Smooth muscle cell (in vitro differentiated cells): ENCODE results near the gene ETF1. TPM values are rescaled to one million over a fixed set of nuclear protein-coding genes. Genes with fewer than 3 reads are reported as not detected.
A peak's percentile ranks its signal among the peaks of the same experiment; 100 is the strongest.

Experiments used
- DNase-seq: peaks from one replicate; lab custom pipeline; 2025; ENCODE audit not compliant: unreplicated experiment; lab: John Stamatoyannopoulos, UW
- H2AFZ ChIP-seq: fragments of 200-600 bp; sonication (generic); 2 replicates; pipeline ENCODE4 v1.6.0; 2016; ENCODE audit warnings: antibody characterized with exemption, low read depth, mild to moderate bottlenecking
- H3F3A ChIP-seq: fragments of 200-600 bp; sonication (generic); 2 replicates; pipeline ENCODE4 v1.6.0; 2017; ENCODE audit warnings: antibody characterized with exemption, low read depth
- H3K27ac ChIP-seq: fragments of 200-600 bp; sonication (generic); 2 replicates; pipeline ENCODE4 v1.5.1; 2016; ENCODE audit warnings: low read depth, mild to moderate bottlenecking
- H3K27me3 ChIP-seq: fragments of 200-600 bp; sonication (generic); 2 replicates; pipeline ENCODE4 v1.6.1; 2016; ENCODE audit warnings: low read depth, mild to moderate bottlenecking
- H3K36me3 ChIP-seq: fragments of 200-600 bp; sonication (generic); 2 replicates; pipeline ENCODE4 v1.5.1; 2016; ENCODE audit warnings: low read depth
- H3K4me1 ChIP-seq: fragments of 200-600 bp; sonication (generic); 2 replicates; pipeline ENCODE4 v1.5.1; 2016; ENCODE audit warnings: low read depth
- H3K4me2 ChIP-seq: fragments of 200-600 bp; sonication (generic); 2 replicates; pipeline ENCODE4 v1.6.0; 2016; ENCODE audit warnings: mild to moderate bottlenecking
- H3K4me3 ChIP-seq: fragments of 200-600 bp; sonication (generic); 2 replicates; pipeline ENCODE4 v1.5.1; 2016; ENCODE audit warnings: mild to moderate bottlenecking
- H3K79me2 ChIP-seq: fragments of 200-600 bp; sonication (generic); 2 replicates; pipeline ENCODE4 v1.6.0; 2016; ENCODE audit warnings: low read depth, mild to moderate bottlenecking
- H3K9ac ChIP-seq: fragments of 200-600 bp; sonication (generic); 2 replicates; pipeline ENCODE4 v1.6.0; 2016; ENCODE audit warnings: low read depth
- H3K9me3 ChIP-seq: fragments of 200-600 bp; sonication (generic); replicated peaks from 2 replicates; pipeline ENCODE4 v1.5.1; 2016; ENCODE audit warnings: low read depth
- H4K20me1 ChIP-seq: fragments of 200-600 bp; sonication (generic); 2 replicates; pipeline ENCODE4 v1.6.0; 2016; ENCODE audit warnings: low read depth
- WGBS: methylation state at CpG from one replicate; pipeline ENCODE4 v1.1.7; 2016; ENCODE audit warnings: low lambda C conversion rate; 5-methylcytosine and 5-hydroxymethylcytosine counted together
- polyA plus RNA-seq: library from polyadenylated mRNA; unstranded; fragments of >200 nt; fragmentation: Nextera tagmentation; extraction: Ambion mirVana; gene quantifications from 2 replicates; pipeline ENCODE4 v1.2.1, GENCODE V29; 2016
- total RNA-seq: library from RNA; depleted of rRNA; stranded (reverse); fragments of >200 nt; gene quantifications from 2 replicates; pipeline ENCODE4 v1.2.3, GENCODE V29; 2014
- TF ChIP-seq, protein P1 (sequence below): fragments of 200-600 bp; sonication (generic); IDR thresholded peaks from 2 replicates; pipeline ENCODE4 v1.5.1; 2017; ENCODE audit warnings: borderline replicate concordance, mild to moderate bottlenecking, antibody characterized with exemption; ENCODE audit not compliant: insufficient read depth, poor library complexity, severe bottlenecking

The ETF1 gene
- total RNA-seq (98.0 and 100 TPM in 2 replicates), polyA plus RNA-seq (44.0 and 48.7 TPM in 2 replicates)

DNA sequence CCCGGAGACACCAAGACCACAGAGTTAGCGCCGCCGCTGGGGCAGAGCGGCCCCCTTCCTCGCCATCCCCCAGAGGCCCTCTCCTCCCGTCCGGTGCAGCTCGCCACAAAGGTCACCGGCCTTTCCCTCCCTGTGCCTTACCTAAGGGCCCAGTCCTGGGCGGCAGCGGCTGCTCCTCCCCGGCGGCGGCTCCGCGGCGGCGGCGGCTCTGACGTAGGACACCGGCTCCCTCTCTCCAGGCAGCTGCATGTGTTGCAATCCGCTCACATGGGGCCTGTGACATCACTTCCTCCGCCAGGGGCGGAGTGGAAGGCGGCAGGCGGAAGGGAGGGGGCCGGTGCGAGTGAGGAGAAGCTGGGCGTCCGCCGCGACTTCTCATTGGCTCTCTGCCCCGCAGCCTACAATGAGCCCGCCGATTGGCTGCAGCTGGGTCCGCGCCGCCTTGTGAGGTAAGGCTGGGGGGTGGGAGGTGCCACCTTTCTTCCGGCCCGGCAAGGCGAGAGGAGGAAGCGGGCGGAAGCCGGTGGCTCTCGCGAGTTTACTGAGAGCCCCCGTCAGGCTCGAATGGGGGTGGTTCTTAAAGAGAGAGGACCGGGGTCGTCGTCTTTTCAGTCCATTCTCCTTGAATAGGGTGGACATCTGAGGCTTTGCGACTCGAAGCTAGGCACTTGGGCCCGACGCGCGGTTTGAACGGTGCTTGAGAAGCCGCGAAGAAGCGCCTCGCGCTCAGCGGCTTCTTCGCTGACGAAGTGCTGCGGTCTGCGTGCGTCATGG is at the start of gene ETF1:
Gene ETF1 (minus strand): TSS at position 281 of the 774 bp plus-strand sequence. CDS start 318 bp downstream, outside the sequence.
- 1% methylated on average over 68 of the region's 70 CpGs for WGBS
- Histone ChIP-seq H3K4me3 (peak within 1 kb of the TSS; percentile 90), H3F3A (peaks cover 5% of the 10 kb centered on the region), H3K79me2 (peaks cover 93% of the 10 kb centered on the region), H3K27me3 (no peaks in the 10 kb centered on the region), H3K9me3 (no peaks in the 10 kb centered on the region), H3K4me1 (peaks cover 28% of the 10 kb centered on the region), H2AFZ (no peak within 1 kb of the TSS), H4K20me1 (peaks cover 48% of the 10 kb centered on the region), H3K36me3 (no peaks in the 10 kb centered on the region), H3K4me2 (peak within 1 kb of the TSS; percentile 91), H3K9ac (peak within 1 kb of the TSS; percentile 99), H3K27ac (peak within 1 kb of the TSS; percentile 98)
- TF ChIP-seq, protein P1, sequence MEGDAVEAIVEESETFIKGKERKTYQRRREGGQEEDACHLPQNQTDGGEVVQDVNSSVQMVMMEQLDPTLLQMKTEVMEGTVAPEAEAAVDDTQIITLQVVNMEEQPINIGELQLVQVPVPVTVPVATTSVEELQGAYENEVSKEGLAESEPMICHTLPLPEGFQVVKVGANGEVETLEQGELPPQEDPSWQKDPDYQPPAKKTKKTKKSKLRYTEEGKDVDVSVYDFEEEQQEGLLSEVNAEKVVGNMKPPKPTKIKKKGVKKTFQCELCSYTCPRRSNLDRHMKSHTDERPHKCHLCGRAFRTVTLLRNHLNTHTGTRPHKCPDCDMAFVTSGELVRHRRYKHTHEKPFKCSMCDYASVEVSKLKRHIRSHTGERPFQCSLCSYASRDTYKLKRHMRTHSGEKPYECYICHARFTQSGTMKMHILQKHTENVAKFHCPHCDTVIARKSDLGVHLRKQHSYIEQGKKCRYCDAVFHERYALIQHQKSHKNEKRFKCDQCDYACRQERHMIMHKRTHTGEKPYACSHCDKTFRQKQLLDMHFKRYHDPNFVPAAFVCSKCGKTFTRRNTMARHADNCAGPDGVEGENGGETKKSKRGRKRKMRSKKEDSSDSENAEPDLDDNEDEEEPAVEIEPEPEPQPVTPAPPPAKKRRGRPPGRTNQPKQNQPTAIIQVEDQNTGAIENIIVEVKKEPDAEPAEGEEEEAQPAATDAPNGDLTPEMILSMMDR, result no peak
- DNase-seq, result peak; percentile 97

DNA sequence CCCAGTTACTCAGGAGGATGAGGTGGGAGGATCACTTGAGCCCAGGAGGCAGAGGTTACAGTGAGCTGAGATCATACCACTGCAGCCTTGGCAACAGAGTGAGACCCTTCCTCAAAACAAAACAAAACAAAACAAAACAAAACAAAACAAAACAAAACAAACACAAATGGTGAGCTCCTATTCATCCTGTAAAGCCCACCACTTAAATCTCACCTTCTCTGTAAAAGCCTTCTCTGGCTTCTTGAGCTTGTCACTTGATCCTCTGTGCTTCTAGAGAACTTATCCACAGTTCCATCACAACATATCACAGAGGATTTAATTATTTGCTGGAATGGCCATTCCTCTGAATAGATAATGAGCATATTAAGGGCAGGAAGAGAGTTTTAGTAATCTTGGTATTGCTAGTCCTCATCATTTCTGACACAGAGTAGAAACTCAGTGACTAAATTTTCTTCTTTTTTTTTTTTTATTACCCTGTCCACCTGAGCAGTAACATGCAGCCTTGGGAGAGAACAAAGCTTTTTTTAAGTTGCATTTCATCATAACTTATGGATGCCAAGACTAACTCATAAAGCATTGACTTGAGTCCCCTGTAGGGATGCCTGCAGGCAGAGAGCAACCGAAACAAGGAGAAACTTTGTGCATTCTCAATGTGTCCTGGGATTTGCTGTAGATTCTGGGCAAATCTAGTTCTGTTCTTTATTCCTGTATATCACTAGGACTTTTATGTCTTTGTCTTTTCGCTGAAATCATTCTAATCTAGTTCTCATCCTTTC is 45.2 kb upstream of the ETF1 start:
- 94% methylated on average over 2 of the region's 2 CpGs for WGBS

DNA sequence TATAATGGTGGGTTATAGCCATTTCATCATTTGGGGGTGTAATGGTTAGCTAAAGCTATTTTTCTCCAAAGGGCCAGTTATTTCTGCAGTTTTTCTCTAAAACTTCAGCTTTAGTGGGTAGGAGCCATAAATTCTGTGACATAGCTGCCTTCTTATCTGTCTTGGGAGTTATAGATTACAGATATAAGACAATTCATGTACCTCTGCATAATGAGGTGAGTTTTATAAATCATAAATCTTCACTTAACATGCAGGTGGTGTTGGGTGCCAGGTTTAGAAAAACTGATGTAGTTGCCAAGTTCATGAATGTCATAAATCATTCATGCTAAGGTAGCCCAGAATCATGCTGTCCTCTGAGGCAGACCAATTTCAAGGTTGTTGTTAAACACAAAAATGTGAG is 42.1 kb upstream of the ETF1 start:
- TF ChIP-seq, protein P1, result no peak
- no peak overlapping the region for H3K9ac ChIP-seq
- no peaks in the 10 kb centered on the region for H3K79me2 ChIP-seq
- H3F3A ChIP-seq, result no peaks in the 10 kb centered on the region
- H3K4me3 ChIP-seq, result no peak overlapping the region
- no peaks in the 10 kb centered on the region for H3K4me1 ChIP-seq
- no peaks in the 10 kb centered on the region for H4K20me1 ChIP-seq
- no peaks in the 10 kb centered on the region for H3K27me3 ChIP-seq
- DNase-seq, result no peak
- no peaks in the 10 kb centered on the region for H3K9me3 ChIP-seq
- no peak overlapping the region for H2AFZ ChIP-seq
- H3K27ac ChIP-seq, result no peak overlapping the region
- H3K36me3 ChIP-seq, result no peaks in the 10 kb centered on the region
- H3K4me2 ChIP-seq, result no peak overlapping the region

More for the DNA sequence above, 45.2 kb upstream of the ETF1 start:
- Histone ChIP-seq H3K9ac (no peak overlapping the region), H3K9me3 (no peaks in the 10 kb centered on the region), H4K20me1 (no peaks in the 10 kb centered on the region), H3K27ac (no peak overlapping the region), H3K4me3 (no peak overlapping the region), H3K4me2 (no peak overlapping the region), H3F3A (no peaks in the 10 kb centered on the region), H2AFZ (no peak overlapping the region), H3K36me3 (no peaks in the 10 kb centered on the region), H3K79me2 (no peaks in the 10 kb centered on the region), H3K27me3 (no peaks in the 10 kb centered on the region), H3K4me1 (no peaks in the 10 kb centered on the region)
- TF ChIP-seq, protein P1, result no peak
- no peak for DNase-seq
